ENCODE measurements around the gene KRTAP9-9.

DNA sequence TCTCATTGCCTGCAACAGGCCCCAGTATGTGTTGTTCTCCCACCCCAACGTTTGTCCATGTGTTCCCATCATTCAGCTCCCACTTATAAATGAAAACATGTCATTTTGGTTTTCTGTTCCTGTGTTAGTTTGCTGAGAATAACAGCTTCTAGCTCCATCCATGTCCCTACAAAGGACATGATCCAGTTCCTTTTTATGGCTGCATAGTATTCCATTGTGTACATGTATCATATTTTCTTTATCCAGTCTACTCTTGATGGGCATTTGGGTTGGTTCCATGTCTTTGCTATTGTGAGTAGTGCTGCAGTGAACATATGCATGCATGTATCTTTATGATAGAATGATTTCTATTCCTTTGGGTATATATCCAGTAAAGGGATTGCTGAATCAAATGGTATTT is 39.5 kb upstream of the KRTAP9-9 start:
- TF ChIP-seq, protein P1, sequence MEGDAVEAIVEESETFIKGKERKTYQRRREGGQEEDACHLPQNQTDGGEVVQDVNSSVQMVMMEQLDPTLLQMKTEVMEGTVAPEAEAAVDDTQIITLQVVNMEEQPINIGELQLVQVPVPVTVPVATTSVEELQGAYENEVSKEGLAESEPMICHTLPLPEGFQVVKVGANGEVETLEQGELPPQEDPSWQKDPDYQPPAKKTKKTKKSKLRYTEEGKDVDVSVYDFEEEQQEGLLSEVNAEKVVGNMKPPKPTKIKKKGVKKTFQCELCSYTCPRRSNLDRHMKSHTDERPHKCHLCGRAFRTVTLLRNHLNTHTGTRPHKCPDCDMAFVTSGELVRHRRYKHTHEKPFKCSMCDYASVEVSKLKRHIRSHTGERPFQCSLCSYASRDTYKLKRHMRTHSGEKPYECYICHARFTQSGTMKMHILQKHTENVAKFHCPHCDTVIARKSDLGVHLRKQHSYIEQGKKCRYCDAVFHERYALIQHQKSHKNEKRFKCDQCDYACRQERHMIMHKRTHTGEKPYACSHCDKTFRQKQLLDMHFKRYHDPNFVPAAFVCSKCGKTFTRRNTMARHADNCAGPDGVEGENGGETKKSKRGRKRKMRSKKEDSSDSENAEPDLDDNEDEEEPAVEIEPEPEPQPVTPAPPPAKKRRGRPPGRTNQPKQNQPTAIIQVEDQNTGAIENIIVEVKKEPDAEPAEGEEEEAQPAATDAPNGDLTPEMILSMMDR (IDR thresholded peaks at IDR 0.05), result no peak
- no peak for TF ChIP-seq POLR2A (IDR thresholded peaks at IDR 0.05)
